Astrocyte of the spinal cord (primary cell): ENCODE data around the gene HDAC4.

Source experiments
- DNase-seq: peaks from one replicate; pipeline ENCODE4 v3.0.0; 2011; ENCODE audit warnings: low read depth, low spot score
- H3K4me3 ChIP-seq: 2 replicates; pipeline ENCODE4 v1.5.1; 2011; ENCODE audit warnings: low read depth, mild to moderate bottlenecking, low read length, moderate library complexity
- CTCF ChIP-seq: IDR thresholded peaks from 2 replicates; pipeline ENCODE4 v1.5.1; 2012; ENCODE audit warnings: low read depth, mild to moderate bottlenecking, low read length, inconsistent platforms
- in situ Hi-C: cut with HindIII; loops from 2 replicates; pipeline ENCODE4 v1.10.0; 2017; ENCODE audit warnings: low sequenced_read_pairs

HDAC4 gene

GRCh38 chr2:239193401-239193811 lies 207.4 kb downstream of the HDAC4 start:
- no peak overlapping the region for H3K4me3 ChIP-seq
- TF ChIP-seq CTCF: no peak
- in situ Hi-C loops: no loop called here
- no peak for DNase-seq

GRCh38 chr2:239192975-239193374 lies 207.8 kb downstream of the HDAC4 start:
- H3K4me3 ChIP-seq: no peak overlapping the region
- DNase-seq: no peak
- no peak for TF ChIP-seq CTCF
- in situ Hi-C loops: no loop called here

GRCh38 chr2:239192456-239192855 lies 208.4 kb downstream of the HDAC4 start:
- no peak for TF ChIP-seq CTCF
- DNase-seq: no peak
- H3K4me3 ChIP-seq: no peak overlapping the region
- in situ Hi-C loops: no loop called here

GRCh38 chr2:239190921-239191885 lies 209.6 kb downstream of the HDAC4 start:
- in situ Hi-C loops: no loop called here
- no peak overlapping the region for H3K4me3 ChIP-seq
- no peak for DNase-seq
- no peak for TF ChIP-seq CTCF

GRCh38 chr2:239190361-239190760 lies 210.5 kb downstream of the HDAC4 start:
- no peak overlapping the region for H3K4me3 ChIP-seq
- in situ Hi-C loops: no loop called here
- TF ChIP-seq CTCF: no peak
- no peak for DNase-seq

- in situ Hi-C loops: no loop called here
- no peak for TF ChIP-seq CTCF
- DNase-seq: no peak
- H3K4me3 ChIP-seq: no peak overlapping the region
These were observed 211.1 kb downstream of the HDAC4 start for GRCh38 chr2:239189711-239190131.
